Measurements from ENCODE around the gene PORCN.
"Not testable (repeated sequence)": the region's sequence is repeated elsewhere in the genome, so short reads cannot be mapped to it uniquely, and the experiment has no call there.

PORCN gene

GRCh38 chrX:48541140-48541814 lies 32.5 kb downstream of the PORCN start:
- no peak for DNase-seq (ENCODE audit: low read depth)

GRCh38 chrX:48548871-48549270 lies 40.1 kb downstream of the PORCN start:
- no peak for DNase-seq (ENCODE audit: low read depth)

- not testable (repeated sequence) for DNase-seq (ENCODE audit: low read depth)
Measured at GRCh38 chrX:48555731-48556325, 47.0 kb downstream of the PORCN start.

GRCh38 chrX:48558271-48558670 lies 49.5 kb downstream of the PORCN start:
- peak; percentile 62 for DNase-seq (ENCODE audit: low read depth)

GRCh38 chrX:48559636-48560035 lies 50.8 kb downstream of the PORCN start:
- no peak for DNase-seq (ENCODE audit: low read depth)

- DNase-seq (ENCODE audit: low read depth), result no peak
Measured at GRCh38 chrX:48560056-48560455, 51.3 kb downstream of the PORCN start.

GRCh38 chrX:48560681-48561080 lies 51.9 kb downstream of the PORCN start:
- no peak for DNase-seq (ENCODE audit: low read depth)

- DNase-seq (ENCODE audit: low read depth), result no peak
Measured at GRCh38 chrX:48569958-48570357, 61.2 kb downstream of the PORCN start.

Data from fibroblast of gingiva (primary cell).